Stimulated activated CD4-positive, alpha-beta T cell treated with anti-CD3 and anti-CD28 coated beads, TNF-alpha, amount 100 ng/mL, for 4 hours (primary cell): ENCODE data around the gene STXBP2.
A peak's percentile ranks its signal among the peaks of the same experiment; 100 is the strongest.

Experiments
- DNase-seq, 3 experiments: peaks; one replicate each; pipeline ENCODE4 v3.0.0-alpha.2; 2020; ENCODE audit warnings: low read depth in 3 of 3

STXBP2 gene

GRCh38 chr19:7678971-7679751, 42.3 kb downstream of the STXBP2 start:
- peak in 2 of 3 experiments; percentile 56 to 64 for DNase-seq

GRCh38 chr19:7679771-7680605, 43.1 kb downstream of the STXBP2 start:
- no peak for DNase-seq

- peak; percentile 73 to 85 (median 80) for DNase-seq
These were observed 43.9 kb downstream of the STXBP2 start, which contains the start of gene TRAPPC5 for GRCh38 chr19:7680606-7681339. Gene TRAPPC5, plus strand, starts transcription at chr19:7680833. Its CDS starts 1,421 bp downstream, at chr19:7682254.

- peak; percentile 56 to 80 (median 68) for DNase-seq
These were observed 44.6 kb downstream of the STXBP2 start for GRCh38 chr19:7681340-7682174.

GRCh38 chr19:7682175-7682855, 45.4 kb downstream of the STXBP2 start:
- DNase-seq: no peak

- no peak for DNase-seq
These were observed 48.9 kb downstream of the STXBP2 start for GRCh38 chr19:7685546-7686445.

- no peak for DNase-seq
These were observed 50.3 kb downstream of the STXBP2 start for GRCh38 chr19:7687177-7687576.

GRCh38 chr19:7689165-7689564, 52.3 kb downstream of the STXBP2 start:
- no peak for DNase-seq

- no peak for DNase-seq
These were observed 53.9 kb downstream of the STXBP2 start for GRCh38 chr19:7690779-7691258.

GRCh38 chr19:7691497-7691896, 54.6 kb downstream of the STXBP2 start:
- no peak for DNase-seq

- no peak for DNase-seq
These were observed 55.6 kb downstream of the STXBP2 start for GRCh38 chr19:7692417-7693088.

GRCh38 chr19:7694499-7694898, 57.6 kb downstream of the STXBP2 start:
- no peak for DNase-seq
